Measurements from ENCODE around the gene MAP2K1.
"Not testable (repeated sequence)": the region's sequence is repeated elsewhere in the genome, so short reads cannot be mapped to it uniquely, and the experiment has no call there.

Gene MAP2K1

DNA sequence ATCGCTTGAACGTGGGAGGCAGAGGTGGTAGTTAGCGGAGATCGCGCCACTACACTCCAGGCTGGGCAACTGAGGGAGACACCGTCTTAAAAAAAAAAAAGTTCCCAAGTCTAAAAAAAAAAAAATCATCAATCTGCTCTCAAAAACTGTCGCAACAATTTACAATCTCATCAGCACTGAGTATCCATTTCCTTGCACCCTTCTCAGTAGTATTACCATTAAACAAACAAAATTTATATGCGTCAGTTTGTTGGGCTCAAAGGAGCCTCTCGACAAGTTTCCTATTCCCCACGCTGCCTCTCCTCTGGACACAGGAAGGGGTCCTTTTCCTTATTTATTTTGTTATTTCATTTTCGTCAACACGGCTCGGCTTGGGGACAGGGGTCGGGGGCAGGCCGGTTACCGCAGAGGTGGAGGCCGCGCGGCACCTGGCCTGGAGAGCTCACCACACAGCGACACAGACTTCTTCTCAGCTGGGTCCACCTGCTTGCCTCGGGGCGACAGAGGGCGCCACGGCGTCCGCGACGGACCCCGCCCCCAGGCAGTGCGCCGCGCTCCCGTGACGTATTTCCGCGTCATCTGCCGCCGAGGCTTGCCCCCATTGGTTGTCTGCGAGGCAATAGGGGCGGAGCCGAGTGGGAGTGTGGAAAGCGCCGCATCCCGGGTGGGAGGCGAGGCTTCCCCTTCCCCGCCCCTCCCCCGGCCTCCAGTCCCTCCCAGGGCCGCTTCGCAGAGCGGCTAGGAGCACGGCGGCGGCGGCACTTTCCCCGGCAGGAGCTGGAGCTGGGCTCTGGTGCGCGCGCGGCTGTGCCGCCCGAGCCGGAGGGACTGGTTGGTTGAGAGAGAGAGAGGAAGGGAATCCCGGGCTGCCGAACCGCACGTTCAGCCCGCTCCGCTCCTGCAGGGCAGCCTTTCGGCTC is at the start of gene MAP2K1:
Gene MAP2K1 (plus strand): TSS at position 709 of the 920 bp plus-strand sequence. CDS start 436 bp downstream, outside the sequence.
- peak; percentile 98 for DNase-seq (ENCODE audit: low read depth in 2 of 2)

DNA sequence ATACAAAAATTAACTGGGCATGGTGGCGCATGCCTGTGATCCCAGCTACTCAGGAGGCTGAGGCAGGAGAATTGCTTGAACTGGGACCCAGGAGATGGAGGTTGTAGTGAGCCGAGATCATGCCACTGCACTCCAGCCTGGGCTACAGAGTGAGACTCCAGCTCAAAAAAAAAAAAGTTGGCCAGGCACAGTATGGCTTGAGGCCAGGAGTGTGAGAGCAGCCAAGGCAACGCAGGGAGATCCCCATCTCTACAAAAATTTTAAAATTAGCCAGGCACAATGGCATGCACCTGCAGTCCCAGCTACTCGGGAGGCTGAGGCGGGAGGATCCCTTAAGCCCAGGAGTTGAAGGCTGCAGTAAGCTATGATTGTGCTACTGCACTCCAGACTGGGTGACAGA is 38.2 kb upstream of the MAP2K1 start:
- DNase-seq (ENCODE audit: low read depth in 2 of 2): not testable (repeated sequence)

DNA sequence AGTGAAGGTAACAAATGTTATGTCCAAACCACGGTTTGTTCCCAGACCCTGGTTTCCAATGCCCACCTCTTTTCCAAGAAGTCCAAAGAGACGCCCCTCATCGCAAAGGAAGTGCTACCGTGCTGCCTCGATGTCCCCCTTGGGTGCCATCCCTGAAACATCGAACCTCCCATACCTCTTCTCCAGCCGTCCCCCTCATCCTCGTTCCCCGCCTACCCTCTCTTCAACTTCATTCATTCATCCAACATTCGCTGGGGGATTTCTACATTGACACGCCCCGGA is 30.7 kb upstream of the MAP2K1 start:
- DNase-seq (ENCODE audit: low read depth in 2 of 2): no peak

DNA sequence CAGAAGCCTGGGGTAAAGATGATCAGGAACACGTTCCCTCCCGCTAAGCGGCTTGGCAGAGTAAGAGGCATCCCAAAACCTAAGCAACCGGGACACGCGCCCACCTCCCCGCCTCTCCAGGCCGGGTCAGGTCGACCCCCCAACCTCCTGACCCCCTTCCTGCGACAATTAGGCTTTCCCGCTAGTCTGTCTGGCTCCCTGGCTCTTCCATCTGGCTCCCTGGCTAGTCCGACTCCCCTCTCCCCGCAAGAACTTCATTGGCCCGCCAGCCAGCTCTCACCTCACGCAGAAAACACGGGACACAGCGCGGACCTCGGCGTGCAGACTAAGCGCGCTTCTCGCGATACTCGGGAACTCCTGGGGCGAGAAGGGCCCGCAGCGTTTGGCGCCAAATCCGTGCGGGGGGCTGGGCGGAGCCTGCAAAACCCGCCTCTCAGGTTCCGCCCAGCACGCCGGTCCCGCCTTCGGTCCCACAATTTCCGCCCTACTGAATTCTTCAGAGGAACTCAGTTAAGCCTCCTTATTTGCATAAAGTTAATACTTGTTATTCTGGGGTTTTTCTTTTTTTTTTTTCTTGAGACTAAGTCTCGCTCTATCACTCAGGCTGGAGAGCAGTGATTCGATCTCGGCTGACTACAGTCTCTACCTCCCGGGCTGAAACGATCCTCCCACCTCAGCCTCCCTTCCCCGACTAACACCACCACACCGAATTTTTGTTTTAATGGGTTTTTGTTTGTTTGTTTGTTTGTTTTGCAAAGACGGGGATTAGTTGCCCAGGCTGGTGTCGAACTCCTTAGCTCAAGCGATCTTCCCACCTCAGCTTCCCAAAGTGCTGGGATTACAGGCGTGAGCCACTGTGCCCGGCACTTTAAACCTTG is 30.1 kb upstream of the MAP2K1 start, which contains the start of gene TIPIN:
Gene TIPIN (minus strand): TSS at position 327 of the 878 bp plus-strand sequence. CDS start 3,738 bp downstream, outside the sequence.
- DNase-seq (ENCODE audit: low read depth in 2 of 2): peak; percentile 95 to 96

DNA sequence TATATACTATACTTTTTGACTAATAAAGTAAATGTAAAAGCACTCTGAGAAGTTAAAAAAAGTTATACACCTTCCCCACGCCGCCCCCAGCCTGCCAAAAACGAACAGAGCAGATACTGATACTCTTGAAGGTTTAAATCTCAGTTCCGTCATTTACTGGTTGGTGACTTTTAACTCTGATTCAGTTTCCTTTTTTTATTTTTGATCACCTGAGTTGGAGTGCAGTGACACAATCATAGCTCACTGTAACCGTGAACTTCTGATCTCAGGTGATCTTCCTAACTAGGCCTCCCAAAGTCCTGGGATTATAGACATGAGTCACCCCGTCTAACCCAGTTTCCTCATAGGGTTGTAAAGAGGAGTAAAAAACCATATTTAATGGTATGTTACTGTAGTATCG is 27.0 kb upstream of the MAP2K1 start:
- DNase-seq (ENCODE audit: low read depth in 2 of 2): no peak

DNA sequence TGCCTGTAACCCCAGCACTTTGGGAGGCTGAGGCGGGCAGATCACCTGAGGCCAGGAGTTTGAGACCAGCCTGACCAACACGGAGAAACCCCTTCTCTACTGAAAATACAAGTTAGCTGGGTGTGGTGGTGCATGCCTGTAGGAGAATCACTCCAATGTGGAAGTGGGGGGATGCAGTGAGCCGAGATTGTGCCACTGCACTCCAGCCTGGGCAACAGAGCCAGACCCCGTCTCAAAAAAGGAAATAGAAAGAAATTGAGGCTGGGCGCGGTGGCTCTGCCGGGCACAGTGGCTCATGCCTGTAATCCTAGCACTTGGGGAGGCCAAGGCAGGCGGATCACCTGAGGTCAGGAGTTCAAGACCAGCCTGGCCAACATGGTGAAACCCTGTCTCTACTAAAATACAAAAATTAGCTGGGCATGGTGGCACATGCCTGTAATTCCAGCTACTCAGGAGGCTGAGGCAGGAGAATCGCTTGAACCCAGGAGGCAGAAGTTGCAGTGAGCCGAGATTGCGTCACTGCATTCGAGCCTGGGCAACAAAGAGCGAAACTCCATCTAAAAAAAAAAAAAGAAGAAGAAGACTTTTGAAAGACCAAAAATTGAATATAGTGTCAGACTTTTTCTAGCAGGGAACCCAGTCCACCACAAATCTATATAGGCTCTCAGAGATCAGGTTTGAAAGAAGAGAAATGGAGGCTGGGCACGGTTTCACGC is 24.8 kb upstream of the MAP2K1 start:
- DNase-seq (ENCODE audit: low read depth in 2 of 2): not testable (repeated sequence)

DNA sequence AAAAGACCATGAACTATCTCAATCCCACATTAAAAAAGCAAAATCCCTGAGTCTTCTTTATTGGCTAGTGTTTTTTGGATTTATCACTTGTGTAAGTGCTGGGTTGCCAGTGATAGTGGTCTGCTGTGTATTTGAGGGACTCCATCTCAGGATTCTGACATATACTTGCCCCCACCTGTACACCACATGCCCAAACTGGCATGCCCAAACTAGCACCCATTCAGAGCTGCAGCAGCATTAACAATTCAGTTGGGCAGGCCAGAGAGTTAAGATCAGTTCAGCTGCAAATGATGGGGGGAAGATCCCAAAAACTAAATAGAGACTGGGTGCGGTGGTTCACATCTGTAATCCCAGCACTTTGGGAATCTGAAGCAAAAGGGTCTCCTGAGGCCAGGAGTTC is 23.9 kb upstream of the MAP2K1 start:
- no peak for DNase-seq (ENCODE audit: low read depth in 2 of 2)

DNA sequence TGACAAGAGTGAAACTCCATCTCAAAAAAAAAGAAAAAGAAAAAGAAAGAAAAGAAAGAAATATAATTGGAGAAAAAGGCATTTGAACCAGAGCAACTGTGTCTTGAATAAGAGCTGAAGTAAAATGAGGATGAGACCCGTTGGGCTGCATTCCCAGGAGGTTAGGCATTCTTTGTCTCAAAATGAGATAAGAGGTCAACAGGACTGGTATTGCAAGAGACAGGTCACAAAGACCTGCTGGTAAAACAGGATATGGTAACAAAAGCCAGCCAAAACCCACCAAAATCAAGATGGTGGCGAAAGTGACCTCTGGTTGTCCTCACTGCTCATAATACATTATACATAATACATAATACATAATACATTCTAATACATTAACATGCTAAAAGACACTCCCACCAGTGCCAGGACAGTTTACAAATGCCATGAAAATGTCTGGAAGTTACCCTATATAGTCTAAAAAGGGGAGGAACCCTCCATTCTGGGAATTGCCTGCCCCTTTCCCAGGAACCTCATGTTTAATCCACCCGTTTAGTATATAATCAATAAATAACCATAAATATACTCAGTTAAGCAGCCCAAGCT is 21.7 kb upstream of the MAP2K1 start:
- no peak for DNase-seq (ENCODE audit: low read depth in 2 of 2)

DNA sequence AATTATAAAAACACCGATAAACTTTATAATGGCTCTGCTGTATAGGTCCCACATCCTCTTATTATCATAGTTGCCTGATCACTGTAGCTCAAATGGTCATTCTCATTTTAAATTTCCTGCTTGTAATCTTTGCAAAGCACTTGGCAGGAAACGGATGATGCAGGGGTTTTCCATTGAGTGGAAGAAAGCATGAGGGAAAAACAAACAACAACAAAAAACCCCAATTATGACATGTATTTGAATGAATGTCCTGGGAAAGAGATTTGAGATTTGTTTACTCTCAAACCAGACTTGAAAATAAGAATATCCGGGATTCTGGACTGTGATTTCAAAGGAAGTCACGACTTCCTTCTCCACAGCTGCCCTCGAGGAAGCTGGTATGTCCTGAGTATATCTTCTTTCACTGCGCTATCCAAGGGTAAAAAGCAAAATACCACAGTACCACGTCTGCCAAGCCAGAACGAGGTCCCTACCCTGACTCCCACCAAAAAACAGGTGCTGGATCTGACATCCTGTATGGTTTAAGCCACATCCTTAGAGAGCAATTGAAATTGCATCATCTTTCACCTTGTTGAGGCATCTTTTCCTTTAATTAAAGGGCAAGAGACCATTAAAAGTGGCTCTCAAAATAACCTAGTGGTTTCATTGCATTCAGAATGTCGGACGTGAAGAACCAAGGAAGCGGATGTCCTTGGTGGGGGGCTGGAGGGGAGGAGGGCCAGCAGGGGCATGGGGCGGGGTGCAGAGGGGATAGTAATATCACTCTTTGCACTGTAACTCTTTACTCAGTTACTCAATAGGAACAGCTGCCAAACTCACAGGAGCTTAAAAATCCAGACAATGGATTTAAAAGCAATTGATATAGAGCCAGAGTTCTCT is 16.7 kb upstream of the MAP2K1 start:
- DNase-seq (ENCODE audit: low read depth in 2 of 2): no peak

DNA sequence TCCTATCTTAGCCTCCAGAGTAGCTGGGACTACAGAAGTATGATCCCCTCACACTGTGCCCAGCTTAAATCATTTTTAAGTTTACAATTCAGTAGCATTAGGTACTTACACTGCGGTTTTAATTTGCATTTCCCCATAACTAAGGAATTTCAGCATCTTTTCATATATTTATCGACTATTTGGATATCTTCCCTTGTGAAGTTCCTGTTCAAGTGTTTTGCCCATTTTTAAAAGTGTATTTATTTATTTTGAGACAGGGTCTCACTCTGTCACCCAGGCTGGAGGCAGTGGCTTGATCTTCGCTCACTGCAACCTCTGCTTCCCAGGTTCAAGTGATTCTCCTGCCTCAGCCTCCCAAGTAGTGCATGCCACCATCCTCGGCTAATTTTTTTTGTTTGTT is 12.5 kb upstream of the MAP2K1 start:
- no peak for DNase-seq (ENCODE audit: low read depth in 2 of 2)

DNA sequence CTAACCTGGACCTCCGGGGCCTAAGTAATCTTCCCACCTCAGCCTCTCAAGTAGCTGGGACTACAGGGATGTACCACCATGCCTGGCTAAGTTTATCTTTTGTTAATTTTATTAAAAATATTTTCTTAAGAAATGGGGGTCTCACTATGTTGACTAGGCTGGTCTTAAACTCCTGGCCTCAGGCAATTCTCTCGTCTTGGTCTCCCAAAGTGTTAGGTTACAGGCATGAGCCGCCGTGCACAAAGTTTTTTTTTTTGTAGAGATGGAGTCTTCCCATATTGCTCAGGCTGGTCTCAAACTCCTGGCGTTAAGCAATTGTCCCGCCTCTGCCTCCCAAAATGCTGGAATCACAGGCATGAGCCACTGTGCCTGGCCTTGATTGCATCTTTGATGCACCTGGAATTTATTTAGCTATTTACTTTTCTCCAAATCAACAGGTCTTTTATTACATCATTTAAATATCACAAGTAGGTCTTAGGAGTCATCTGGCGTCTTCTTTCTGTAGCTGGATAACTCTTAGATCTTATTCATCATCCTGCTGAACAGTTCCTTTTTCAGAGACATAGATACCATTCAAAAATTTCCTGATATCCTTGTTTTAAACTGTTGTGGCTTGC is 7.8 kb upstream of the MAP2K1 start:
- no peak for DNase-seq (ENCODE audit: low read depth in 2 of 2)

DNA sequence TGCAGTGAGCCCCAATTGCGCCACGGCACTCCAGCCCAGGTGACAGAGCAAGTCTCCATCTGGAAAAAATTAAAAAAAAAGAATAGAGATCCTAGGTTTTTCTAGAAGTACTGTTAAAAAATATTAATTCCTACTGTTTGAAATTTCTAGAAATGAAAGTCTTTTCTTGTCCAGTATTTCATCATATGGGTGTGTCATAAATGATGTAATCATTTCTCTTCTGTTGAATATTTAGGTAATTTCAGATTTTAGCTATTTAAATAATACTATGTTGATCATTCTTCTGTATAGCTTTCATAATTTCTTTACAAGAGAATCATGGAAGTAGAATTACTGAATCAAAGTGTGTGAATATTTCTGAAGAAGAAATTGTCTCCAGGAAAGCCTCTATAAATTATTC is 5.3 kb upstream of the MAP2K1 start:
- DNase-seq (ENCODE audit: low read depth in 2 of 2): not testable (repeated sequence)

DNA sequence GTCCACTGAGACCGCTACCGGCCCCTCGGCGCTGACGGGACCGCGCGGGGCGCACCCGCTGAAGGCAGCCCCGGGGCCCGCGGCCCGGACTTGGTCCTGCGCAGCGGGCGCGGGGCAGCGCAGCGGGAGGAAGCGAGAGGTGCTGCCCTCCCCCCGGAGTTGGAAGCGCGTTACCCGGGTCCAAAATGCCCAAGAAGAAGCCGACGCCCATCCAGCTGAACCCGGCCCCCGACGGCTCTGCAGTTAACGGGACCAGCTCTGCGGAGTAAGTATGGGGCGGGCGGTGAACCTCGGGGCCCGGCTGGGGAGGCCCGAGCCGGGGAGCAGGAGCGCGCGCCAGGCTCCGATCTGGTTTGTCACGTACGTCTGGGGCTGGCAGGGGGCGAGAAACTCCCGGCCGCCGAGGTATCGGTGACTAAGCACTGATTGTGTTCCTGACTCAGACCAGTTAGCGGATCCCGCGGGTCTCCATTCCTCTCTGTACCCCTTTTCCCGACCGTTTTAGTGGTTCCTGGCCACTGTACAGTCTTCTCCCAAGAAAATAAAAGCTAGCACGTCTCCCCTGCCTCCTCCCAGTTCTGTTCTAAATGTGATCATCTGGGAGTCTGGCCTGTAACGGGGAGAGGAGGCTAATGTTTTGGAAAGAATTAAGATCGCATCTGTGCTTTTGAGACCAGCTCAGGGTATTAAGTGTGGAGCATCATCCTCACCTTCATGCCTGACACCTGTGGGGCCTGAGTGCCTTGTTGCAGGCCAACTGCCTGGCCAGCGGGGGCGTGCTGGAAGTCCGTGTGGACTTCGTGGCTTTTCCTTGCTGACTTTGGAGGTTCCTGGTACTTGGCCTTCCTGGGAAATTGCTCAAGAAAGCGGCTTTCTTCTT is 691 bp downstream of the MAP2K1 start:
- peak; percentile 69 to 76 for DNase-seq (ENCODE audit: low read depth in 2 of 2)

DNA sequence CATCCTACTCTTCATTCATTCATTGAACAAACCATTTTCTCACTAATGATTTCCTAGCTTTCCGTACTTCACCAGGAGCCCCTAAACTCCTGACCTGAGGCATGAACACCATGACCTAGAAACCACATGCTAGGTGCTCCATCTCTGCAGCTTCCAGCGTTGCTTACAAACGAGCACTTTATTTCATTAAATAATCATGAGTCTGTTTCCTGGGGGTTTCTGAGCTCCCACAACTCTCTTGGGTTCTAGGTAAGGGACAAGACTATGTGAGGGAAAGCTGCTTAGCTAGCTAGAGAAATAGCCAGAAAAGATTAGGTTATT is 1.3 kb downstream of the MAP2K1 start:
- no peak for DNase-seq (ENCODE audit: low read depth in 2 of 2)

DNA sequence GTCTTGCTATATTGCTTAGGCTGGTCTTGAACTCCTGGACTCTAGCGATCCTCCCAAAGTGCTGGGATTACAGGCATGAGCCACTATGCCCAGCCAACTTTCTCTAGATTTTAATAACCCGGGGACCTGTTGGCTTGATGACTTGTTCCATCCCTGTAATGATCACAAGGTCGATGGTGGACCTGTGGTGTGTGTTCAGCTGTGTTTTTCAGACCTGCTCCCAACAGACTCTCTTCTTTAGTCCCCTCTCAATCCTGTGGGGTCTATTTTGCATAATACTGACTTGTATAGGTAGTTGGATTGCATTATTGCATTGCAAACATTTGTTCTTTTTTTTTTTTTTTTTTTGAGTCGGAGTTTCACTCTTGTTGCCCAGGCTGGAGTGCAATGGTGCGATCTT is 1.9 kb downstream of the MAP2K1 start:
- no peak for DNase-seq (ENCODE audit: low read depth in 2 of 2)

DNA sequence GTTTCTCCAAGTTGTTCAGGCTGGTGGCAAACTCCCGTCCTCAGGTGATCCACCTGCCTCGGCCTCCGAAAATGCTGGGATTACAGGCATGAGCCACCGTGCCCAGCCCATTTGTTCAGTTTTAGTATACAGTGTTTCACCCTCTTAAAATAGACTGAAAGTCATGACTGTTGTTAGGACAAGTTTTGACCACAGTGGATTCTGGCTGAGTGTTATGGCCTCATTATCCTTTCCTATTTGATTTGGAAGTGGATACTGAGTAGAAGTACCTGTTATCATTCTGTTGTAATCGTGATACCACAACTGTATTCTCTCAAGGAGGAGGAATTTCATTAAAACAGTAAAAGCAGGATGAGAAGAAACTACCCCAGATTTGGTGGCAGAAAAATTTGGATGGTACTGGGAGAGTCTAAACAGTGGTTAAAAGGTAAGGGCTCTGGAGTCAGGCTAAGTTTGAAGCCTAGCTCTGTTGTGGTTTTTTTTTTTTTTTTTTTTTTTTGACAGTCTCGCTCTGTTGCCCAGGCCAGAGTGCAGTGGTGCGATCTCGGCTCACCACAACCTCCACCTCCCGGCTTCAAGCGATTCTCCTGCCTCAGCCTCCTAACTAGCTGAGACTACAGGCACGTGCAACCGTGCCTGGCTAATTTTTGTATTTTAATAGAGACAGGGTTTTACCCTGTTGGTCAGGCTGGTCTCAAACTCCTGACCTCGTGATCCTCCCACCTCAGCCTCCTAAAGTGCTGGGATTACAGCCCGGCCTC is 2.6 kb downstream of the MAP2K1 start:
- DNase-seq (ENCODE audit: low read depth in 2 of 2): no peak

DNA sequence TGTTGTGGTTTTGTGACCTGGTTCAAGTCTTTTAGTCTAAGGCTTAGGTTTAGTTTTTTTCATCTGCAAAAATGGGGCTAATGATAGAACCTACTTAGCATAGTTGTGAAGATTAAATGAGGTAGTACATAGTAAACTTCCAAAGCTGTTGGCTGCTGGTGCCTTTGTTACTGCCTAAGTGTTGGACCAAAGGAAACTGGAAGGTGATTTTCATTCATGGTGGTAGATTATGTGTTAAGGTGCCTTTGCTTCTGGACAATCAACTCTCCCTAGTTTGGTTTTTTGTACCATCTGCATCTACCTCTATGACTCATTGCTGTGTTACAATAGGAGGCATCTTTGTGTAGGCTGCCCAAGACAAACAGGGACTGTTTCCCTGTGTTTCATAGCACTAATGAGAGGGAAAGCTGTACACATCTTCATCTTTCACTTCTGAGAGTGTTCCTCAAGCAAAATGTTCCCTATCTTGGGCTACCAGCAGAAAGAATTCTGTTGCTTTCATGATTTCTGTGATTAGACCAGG is 3.2 kb downstream of the MAP2K1 start:
- no peak for DNase-seq (ENCODE audit: low read depth in 2 of 2)

DNA sequence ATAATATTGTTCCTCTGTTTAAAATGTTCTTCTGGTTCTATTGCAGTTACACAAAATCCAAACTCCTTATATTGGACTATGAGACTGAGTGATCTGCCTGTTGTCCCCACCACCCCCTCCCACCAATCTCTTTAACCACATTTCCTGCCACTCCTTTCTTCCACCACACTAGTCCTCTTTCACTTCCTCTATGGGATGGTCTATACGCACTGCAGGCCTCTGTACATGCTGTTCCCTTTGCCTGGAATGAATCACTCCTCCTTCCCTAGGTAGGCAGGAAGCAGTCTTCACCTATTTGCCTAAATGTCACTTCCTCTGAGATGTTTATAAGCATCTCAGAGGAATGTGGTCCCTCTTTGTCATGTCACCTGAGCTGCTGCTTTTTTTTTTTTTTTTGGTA is 4.0 kb downstream of the MAP2K1 start:
- DNase-seq (ENCODE audit: low read depth in 2 of 2): no peak
